HG02588 (cell line): ENCODE measurements around the gene EIF4G3.
"Not testable (repeated sequence)": the region's sequence is repeated elsewhere in the genome, so short reads cannot be mapped to it uniquely, and the experiment has no call there.

Experiments used
- ATAC-seq: cut with Tn5 transposase; IDR thresholded peaks from one replicate; pipeline ENCODE4 v1.9.1; 2021; ENCODE audit warnings: mild to moderate bottlenecking, moderate library complexity; ENCODE audit not compliant: unreplicated experiment

Gene EIF4G3

GRCh38 chr1:21034725-21035628 is 141.7 kb downstream of the EIF4G3 start:
- no peak for ATAC-seq

GRCh38 chr1:21032741-21033140 is 144.0 kb downstream of the EIF4G3 start:
- ATAC-seq = no peak

- no peak for ATAC-seq
These were observed 146.5 kb downstream of the EIF4G3 start for GRCh38 chr1:21030181-21030580.

- ATAC-seq = no peak
These were observed 148.1 kb downstream of the EIF4G3 start for GRCh38 chr1:21028520-21029145.

GRCh38 chr1:21027805-21028204 is 148.9 kb downstream of the EIF4G3 start:
- no peak for ATAC-seq

GRCh38 chr1:21024918-21025317 is 151.8 kb downstream of the EIF4G3 start:
- no peak for ATAC-seq

GRCh38 chr1:21024136-21024896 is 152.4 kb downstream of the EIF4G3 start:
- ATAC-seq = not testable (repeated sequence)

GRCh38 chr1:21022279-21023040 is 154.2 kb downstream of the EIF4G3 start:
- peak; percentile 81 for ATAC-seq

GRCh38 chr1:21021311-21021710 is 155.4 kb downstream of the EIF4G3 start:
- ATAC-seq = no peak

- ATAC-seq = no peak
These were observed 156.5 kb downstream of the EIF4G3 start for GRCh38 chr1:21020151-21020550.

GRCh38 chr1:21018673-21019072 is 158.0 kb downstream of the EIF4G3 start:
- no peak for ATAC-seq

GRCh38 chr1:21013510-21013909 is 163.2 kb downstream of the EIF4G3 start:
- ATAC-seq = no peak

GRCh38 chr1:21012937-21013336 is 163.8 kb downstream of the EIF4G3 start:
- no peak for ATAC-seq

GRCh38 chr1:21007876-21008275 is 168.8 kb downstream of the EIF4G3 start:
- ATAC-seq = no peak

GRCh38 chr1:21005466-21006239 is 171.0 kb downstream of the EIF4G3 start:
- ATAC-seq = no peak

- ATAC-seq = no peak
These were observed 173.2 kb downstream of the EIF4G3 start for GRCh38 chr1:21003281-21004045.

- ATAC-seq = no peak
These were observed 175.7 kb downstream of the EIF4G3 start for GRCh38 chr1:21001042-21001441.

GRCh38 chr1:21000245-21000594 is 176.5 kb downstream of the EIF4G3 start:
- no peak for ATAC-seq

GRCh38 chr1:20999525-21000244 is 177.0 kb downstream of the EIF4G3 start:
- no peak for ATAC-seq
